Natural killer cell (primary cell): ENCODE results near the gene RHOT2. TPM values are rescaled to one million over a fixed set of nuclear protein-coding genes. Genes with fewer than 3 reads are reported as not detected.

ENCODE experiments used
- ATAC-seq, 3 donors: fragments of 150-1000 bp in 2 of 3; fragments of 200-7000 bp in 1 of 3; cut with Tn5 transposase; 1 replicate in 1 of 3; 2 replicates in 2 of 3; pipeline ENCODE4 v1.10.0; 2021; ENCODE audit warnings: mild to moderate bottlenecking in 2 of 3, moderate library complexity in 2 of 3
- DNase-seq, 2 donors: peaks; one replicate each; pipeline versions ENCODE4 v3.0.0 to v3.0.0-alpha.2; 2013 to 2021; ENCODE audit warnings: mixed read lengths in 1 of 2
- H3K27ac ChIP-seq: one replicate; pipeline ENCODE4 v1.5.1; 2013; ENCODE audit warnings: mild to moderate bottlenecking, low read length
- H3K27me3 ChIP-seq: one replicate; pipeline ENCODE4 v1.6.1; 2013; ENCODE audit warnings: low read length; ENCODE audit not compliant: control insufficient read depth, insufficient read depth
- H3K36me3 ChIP-seq: one replicate; pipeline ENCODE4 v1.6.1; 2013; ENCODE audit warnings: low read length; ENCODE audit not compliant: control insufficient read depth, insufficient read depth
- H3K4me1 ChIP-seq: one replicate; pipeline ENCODE4 v1.6.1; 2013; ENCODE audit warnings: low read length; ENCODE audit not compliant: control insufficient read depth, insufficient read depth
- H3K4me3 ChIP-seq: one replicate; pipeline ENCODE4 v1.5.1; 2013; ENCODE audit warnings: low read length
- H3K9me3 ChIP-seq: one replicate; pipeline ENCODE4 v1.6.1; 2013; ENCODE audit warnings: low read length; ENCODE audit not compliant: control insufficient read depth, insufficient read depth
- H3K27ac Mint-ChIP-seq, 2 donors: one replicate each; pipeline ENCODE4 v1.8.0; 2022; ENCODE audit warnings: mild to moderate bottlenecking in 2 of 2, mixed read lengths in 2 of 2, moderate library complexity in 1 of 2
- H3K27me3 Mint-ChIP-seq, 2 donors: one replicate each; pipeline ENCODE4 v1.8.0; 2022; ENCODE audit warnings: low read depth in 2 of 2, mixed read lengths in 2 of 2
- H3K36me3 Mint-ChIP-seq: one replicate; pipeline ENCODE4 v1.8.0; 2022; ENCODE audit warnings: mixed read lengths
- H3K4me1 Mint-ChIP-seq, 2 donors: one replicate each; pipeline ENCODE4 v1.8.0; 2022; ENCODE audit warnings: mixed read lengths in 2 of 2
- H3K4me3 Mint-ChIP-seq: one replicate; pipeline ENCODE4 v1.8.0; 2022; ENCODE audit warnings: mild to moderate bottlenecking, moderate library complexity, mixed read lengths
- H3K9me3 Mint-ChIP-seq, 2 donors: one replicate each; pipeline ENCODE4 v1.8.0; 2022; ENCODE audit warnings: mixed read lengths in 2 of 2
- WGBS: methylation state at CpG from one replicate; pipeline ENCODE4 v1.1.7; 2013; ENCODE audit warnings: missing lambda C conversion rate; ENCODE audit not compliant: insufficient coverage; 5-methylcytosine and 5-hydroxymethylcytosine counted together
- intact Hi-C: fragments of 100-400 bp; cut with micrococcal nuclease; formaldehyde crosslinking; loops from one replicate; pipeline ENCODE4 v1.14.2; 2022
- total RNA-seq, 4 donors: library from RNA; stranded (reverse); fragments of 120-200 nt in 1 of 4; gene quantifications; one replicate each; pipeline versions ENCODE4 v1.2.3 to v1.2.4, GENCODE V29; 2013 to 2022
- TF ChIP-seq, protein P1 (sequence below): fragments of 200-600 bp; IDR thresholded peaks from one replicate; pipeline ENCODE4 v1.8.0; 2022; ENCODE audit warnings: antibody characterized with exemption

Gene RHOT2
- total RNA-seq, 3 donors from 2014 or later (not counting 1 experiment from before 2014, with no cell fraction given) = 205 to 216 (median 211) TPM

DNA sequence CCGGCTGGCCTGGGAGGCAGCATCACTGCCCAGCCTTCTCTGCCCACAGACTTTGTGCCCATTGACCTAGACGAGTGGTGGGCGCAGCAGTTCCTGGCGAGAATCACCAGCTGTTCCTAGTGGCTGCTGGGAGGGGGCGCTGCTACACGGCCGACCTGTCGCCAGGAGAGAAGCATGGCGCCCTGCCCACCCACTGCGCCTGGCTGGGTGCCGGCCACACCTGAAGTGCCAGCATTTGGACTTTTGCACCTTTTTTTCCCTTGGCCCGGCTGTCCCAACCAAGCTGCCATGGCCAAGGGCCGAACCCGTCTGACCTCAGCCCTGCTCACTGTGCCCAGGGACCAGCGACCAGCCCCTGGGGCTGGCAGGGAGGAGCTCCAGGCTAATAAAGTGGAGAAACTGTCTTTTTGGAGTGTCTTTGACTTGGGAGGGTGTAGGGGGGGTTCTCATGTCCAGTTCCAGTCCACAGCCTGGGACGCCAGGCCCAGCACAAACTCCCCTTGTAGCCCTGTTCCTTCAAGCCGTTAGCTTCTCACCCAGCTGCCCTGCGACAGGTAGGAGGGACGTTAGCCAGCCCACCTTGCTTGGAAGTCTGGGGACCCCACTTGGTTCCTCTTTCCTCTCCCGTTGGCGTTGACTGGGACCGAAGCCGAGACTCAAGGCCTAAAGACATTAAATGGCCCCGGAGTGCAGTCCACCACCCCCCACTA, 19.7 kb upstream of the RHOT2 start:
- Histone ChIP-seq H3K27ac (peak overlapping the region; percentile 81), H3K4me3 (peak overlapping the region; percentile 65), H3K36me3 (no peaks in the 10 kb centered on the region), H3K4me1 (peaks cover 25% of the 10 kb centered on the region), H3K27me3 (no peaks in the 10 kb centered on the region), H3K9me3 (no peaks in the 10 kb centered on the region)
- Mint-ChIP-seq H3K27ac (peak overlapping the region; percentile 51 to 73), H3K27me3 (no peaks in the 10 kb centered on the region), H3K36me3 (no peaks in the 10 kb centered on the region), H3K4me1 (peaks cover 0 to 17% of the 10 kb centered on the region in 2 donors), H3K4me3 (peak overlapping the region; percentile 79), H3K9me3 (no peaks in the 10 kb centered on the region)
- peak in 1 of 2 donors; percentile 60 for DNase-seq
- WGBS = 47% methylated on average over 24 of the region's 24 CpGs
- TF ChIP-seq, protein P1, sequence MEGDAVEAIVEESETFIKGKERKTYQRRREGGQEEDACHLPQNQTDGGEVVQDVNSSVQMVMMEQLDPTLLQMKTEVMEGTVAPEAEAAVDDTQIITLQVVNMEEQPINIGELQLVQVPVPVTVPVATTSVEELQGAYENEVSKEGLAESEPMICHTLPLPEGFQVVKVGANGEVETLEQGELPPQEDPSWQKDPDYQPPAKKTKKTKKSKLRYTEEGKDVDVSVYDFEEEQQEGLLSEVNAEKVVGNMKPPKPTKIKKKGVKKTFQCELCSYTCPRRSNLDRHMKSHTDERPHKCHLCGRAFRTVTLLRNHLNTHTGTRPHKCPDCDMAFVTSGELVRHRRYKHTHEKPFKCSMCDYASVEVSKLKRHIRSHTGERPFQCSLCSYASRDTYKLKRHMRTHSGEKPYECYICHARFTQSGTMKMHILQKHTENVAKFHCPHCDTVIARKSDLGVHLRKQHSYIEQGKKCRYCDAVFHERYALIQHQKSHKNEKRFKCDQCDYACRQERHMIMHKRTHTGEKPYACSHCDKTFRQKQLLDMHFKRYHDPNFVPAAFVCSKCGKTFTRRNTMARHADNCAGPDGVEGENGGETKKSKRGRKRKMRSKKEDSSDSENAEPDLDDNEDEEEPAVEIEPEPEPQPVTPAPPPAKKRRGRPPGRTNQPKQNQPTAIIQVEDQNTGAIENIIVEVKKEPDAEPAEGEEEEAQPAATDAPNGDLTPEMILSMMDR = no peak
- intact Hi-C loops = no loop called here
- no peak for ATAC-seq

DNA sequence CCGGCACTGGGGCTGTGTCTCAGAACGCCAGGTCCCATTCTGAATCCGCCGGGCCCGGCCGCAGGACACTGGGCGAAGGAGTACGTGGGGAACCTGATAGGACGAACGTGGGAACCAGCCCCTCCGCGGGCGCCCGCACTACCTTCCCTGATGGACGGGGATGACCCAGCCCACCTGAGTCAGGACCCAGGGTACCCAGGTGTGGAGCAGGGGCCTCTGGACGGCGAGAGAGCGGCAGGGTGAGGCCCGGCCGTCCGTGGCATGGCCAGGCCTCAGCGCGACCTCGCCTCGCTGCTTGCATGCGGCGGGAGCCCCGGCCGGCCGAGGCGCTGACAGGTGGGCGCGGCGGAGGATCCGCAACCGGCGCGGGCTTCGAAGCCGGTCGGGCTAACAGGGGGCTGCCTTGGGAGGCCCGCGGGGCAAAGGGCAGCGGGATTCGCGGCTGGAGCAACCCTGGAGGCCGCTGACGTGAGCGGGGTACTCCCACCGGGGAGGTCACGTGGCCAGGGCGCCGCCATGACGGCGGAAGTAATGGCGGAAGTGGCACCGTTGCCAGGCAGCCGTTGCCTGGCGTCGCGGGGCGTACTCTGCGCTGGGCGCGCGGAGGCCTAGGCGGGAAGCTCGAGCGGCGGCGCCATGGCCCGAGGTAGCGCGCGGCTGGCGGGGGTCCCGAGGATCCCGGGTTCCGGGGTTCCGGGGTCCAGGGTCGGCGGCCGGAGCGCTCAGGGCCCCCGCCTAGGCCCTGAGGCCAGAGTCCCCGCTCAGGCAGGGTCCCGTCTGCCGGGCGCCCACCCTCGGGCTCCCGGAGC, 18.9 kb upstream of the RHOT2 start, which contains the start of gene WDR90:
WDR90 (plus strand) TSS at position 585 of the 809 bp plus-strand sequence; CDS start at position 637, 52 bp downstream.
- H3K9me3 ChIP-seq = no peaks in the 10 kb centered on the region
- peaks cover 25% of the 10 kb centered on the region for H3K4me1 ChIP-seq
- H3K27me3 ChIP-seq = no peaks in the 10 kb centered on the region
- no peaks in the 10 kb centered on the region for H3K9me3 Mint-ChIP-seq
- H3K4me3 ChIP-seq = peak within 1 kb of the TSS; percentile 65
- H3K27me3 Mint-ChIP-seq = no peaks in the 10 kb centered on the region
- ATAC-seq = peak; percentile 95 to 99 (median 96)
- 1% methylated on average over 91 of the region's 91 CpGs for WGBS
- peaks cover 0 to 11% of the 10 kb centered on the region in 2 donors for H3K4me1 Mint-ChIP-seq
- peak within 1 kb of the TSS; percentile 81 for H3K27ac ChIP-seq
- no peaks in the 10 kb centered on the region for H3K36me3 Mint-ChIP-seq
- TF ChIP-seq, protein P1 = no peak
- peak within 1 kb of the TSS; percentile 79 for H3K4me3 Mint-ChIP-seq
- no peaks in the 10 kb centered on the region for H3K36me3 ChIP-seq
- DNase-seq = peak; percentile 90 to 96
- peak within 1 kb of the TSS; percentile 51 to 73 for H3K27ac Mint-ChIP-seq
- intact Hi-C loops = no loop called here

DNA sequence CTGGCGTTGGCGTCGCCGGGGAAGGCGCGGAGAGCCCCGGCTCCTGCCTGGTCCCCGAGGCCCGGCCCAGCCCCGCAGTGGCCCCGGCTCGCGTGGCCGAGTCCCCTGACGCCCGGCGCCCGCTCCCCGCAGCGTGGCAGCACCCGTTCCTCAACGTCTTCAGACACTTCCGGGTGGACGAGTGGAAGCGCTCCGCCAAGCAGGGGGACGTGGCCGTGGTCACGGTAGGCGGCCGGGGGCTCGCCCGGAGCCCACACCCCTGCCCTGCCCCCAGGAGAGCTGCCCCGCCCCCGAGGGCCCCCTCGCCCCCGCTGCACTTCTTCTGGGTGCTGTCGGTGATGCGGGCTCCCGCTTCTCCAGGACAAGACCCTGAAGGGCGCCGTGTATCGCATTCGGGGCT, 18.3 kb upstream of the RHOT2 start:
- no peak overlapping the region for H3K27ac Mint-ChIP-seq
- DNase-seq (no peak), ATAC-seq (peak in 2 of 3 donors; percentile 7 to 9)
- WGBS = 4% methylated on average over 44 of the region's 44 CpGs
- H3K4me1 Mint-ChIP-seq = peaks cover 0 to 9% of the 10 kb centered on the region in 2 donors
- H3K36me3 Mint-ChIP-seq = no peaks in the 10 kb centered on the region
- no peaks in the 10 kb centered on the region for H3K9me3 Mint-ChIP-seq
- intact Hi-C loops = no loop called here
- no peaks in the 10 kb centered on the region for H3K36me3 ChIP-seq
- H3K4me1 ChIP-seq = peaks cover 25% of the 10 kb centered on the region
- H3K4me3 Mint-ChIP-seq = peak overlapping the region; percentile 65
- TF ChIP-seq, protein P1 = no peak
- no peaks in the 10 kb centered on the region for H3K27me3 ChIP-seq
- no peaks in the 10 kb centered on the region for H3K27me3 Mint-ChIP-seq
- H3K4me3 ChIP-seq = peak overlapping the region; percentile 10
- H3K27ac ChIP-seq = no peak overlapping the region
- H3K9me3 ChIP-seq = no peaks in the 10 kb centered on the region
